HG03565 (cell line): ENCODE results near the gene ZNF407.

Experiments
- ATAC-seq: cut with Tn5 transposase; IDR thresholded peaks from one replicate; pipeline ENCODE4 v1.9.1; 2021; ENCODE audit warnings: mild to moderate bottlenecking, moderate library complexity; ENCODE audit not compliant: unreplicated experiment

Gene ZNF407

GRCh38 chr18:74818516-74819175 is 221.0 kb downstream of the ZNF407 start:
- no peak for ATAC-seq

GRCh38 chr18:74819433-74820059 is 221.9 kb downstream of the ZNF407 start:
- ATAC-seq: peak; percentile 82

GRCh38 chr18:74820160-74820780 is 222.6 kb downstream of the ZNF407 start:
- no peak for ATAC-seq

- no peak for ATAC-seq
These were observed 227.8 kb downstream of the ZNF407 start for GRCh38 chr18:74825460-74825859.

- ATAC-seq: no peak
These were observed 228.9 kb downstream of the ZNF407 start for GRCh38 chr18:74826572-74826971.

GRCh38 chr18:74828200-74828599 is 230.5 kb downstream of the ZNF407 start:
- no peak for ATAC-seq

- no peak for ATAC-seq
These were observed 234.0 kb downstream of the ZNF407 start for GRCh38 chr18:74831571-74832250.

- no peak for ATAC-seq
These were observed 234.7 kb downstream of the ZNF407 start for GRCh38 chr18:74832381-74832780.

GRCh38 chr18:74832999-74833398 is 235.3 kb downstream of the ZNF407 start:
- ATAC-seq: no peak

GRCh38 chr18:74834424-74835309 is 237.0 kb downstream of the ZNF407 start:
- no peak for ATAC-seq

GRCh38 chr18:74836296-74837139 is 238.8 kb downstream of the ZNF407 start:
- ATAC-seq: no peak

- no peak for ATAC-seq
These were observed 243.0 kb downstream of the ZNF407 start for GRCh38 chr18:74840492-74841167.

GRCh38 chr18:74841248-74841647 is 243.6 kb downstream of the ZNF407 start:
- ATAC-seq: no peak

GRCh38 chr18:74849301-74849700 is 251.6 kb downstream of the ZNF407 start:
- ATAC-seq: no peak

GRCh38 chr18:74856434-74856833 is 258.8 kb downstream of the ZNF407 start:
- ATAC-seq: no peak

GRCh38 chr18:74856928-74857327 is 259.3 kb downstream of the ZNF407 start:
- ATAC-seq: no peak

GRCh38 chr18:74857901-74858300 is 260.2 kb downstream of the ZNF407 start:
- ATAC-seq: no peak

- no peak for ATAC-seq
These were observed 263.5 kb downstream of the ZNF407 start for GRCh38 chr18:74861154-74861553.

GRCh38 chr18:74862094-74862493 is 264.4 kb downstream of the ZNF407 start:
- ATAC-seq: no peak
